K562 (cell line): ENCODE measurements around the gene HOXB6. TPM values are rescaled to one million over a fixed set of nuclear protein-coding genes. Genes with fewer than 3 reads are reported as not detected.

Source experiments
- BRD9 ChIP-seq: fragments of 450-650 bp; IDR thresholded peaks from 2 replicates; pipeline ENCODE4 v1.6.1; 2018; ENCODE audit warnings: low read depth; ENCODE audit not compliant: partially characterized antibody
- ETS1 ChIP-seq: conservative IDR thresholded peaks from 2 replicates; pipeline ENCODE4 v1.6.1; 2011; ENCODE audit warnings: low read depth, mild to moderate bottlenecking, low read length; ENCODE audit not compliant: control insufficient read depth
- FOXK2 ChIP-seq, 2 experiments: fragments of 450-650 bp; IDR thresholded peaks in 1 of 2; conservative IDR thresholded peaks in 1 of 2; 2 replicates each; pipeline ENCODE4 v1.6.1; 2016; ENCODE audit warnings: low read depth in 2 of 2, mild to moderate bottlenecking in 1 of 2
- HDAC1 ChIP-seq, 2 experiments: fragments of 450-650 bp; IDR thresholded peaks; 2 replicates each; pipeline ENCODE4 v1.6.1; 2016 to 2017; ENCODE audit warnings: inconsistent platforms in 1 of 2, mild to moderate bottlenecking in 1 of 2, moderate library complexity in 1 of 2
- MED1 ChIP-seq: sonication (generic); formaldehyde crosslinking; IDR thresholded peaks from 2 replicates; pipeline ENCODE4 v1.8.1; 2023; ENCODE audit warnings: missing genetic modification reagents, borderline replicate concordance
- NEUROD1 ChIP-seq: fragments of 150-350 bp; IDR thresholded peaks from 2 replicates; pipeline ENCODE4 v1.6.1; 2014; ENCODE audit warnings: borderline replicate concordance, low read length, low read depth; ENCODE audit not compliant: partially characterized antibody
- POLR2AphosphoS5 ChIP-seq: IDR thresholded peaks from 2 replicates; pipeline ENCODE4 v1.6.1; 2011; ENCODE audit warnings: mild to moderate bottlenecking, low read depth, low read length, moderate library complexity; ENCODE audit not compliant: control insufficient read depth, insufficient read depth
- PURB ChIP-seq: sonication (generic); formaldehyde crosslinking; IDR thresholded peaks from 2 replicates; pipeline ENCODE4 v1.9.0; 2021; ENCODE audit warnings: low read depth, mild to moderate bottlenecking, missing genetic modification reagents
- RAD51 ChIP-seq: fragments of 450-650 bp; IDR thresholded peaks from 2 replicates; pipeline ENCODE4 v1.7.1; 2016; ENCODE audit warnings: low read depth, mild to moderate bottlenecking, borderline replicate concordance
- RBBP5 ChIP-seq: fragments of 200-600 bp; sonication (generic); IDR thresholded peaks from 2 replicates; pipeline ENCODE4 v1.6.1; 2012; ENCODE audit warnings: borderline replicate concordance, mild to moderate bottlenecking, low read length, control low read depth, inconsistent platforms; ENCODE audit not compliant: insufficient read depth, poor library complexity, severe bottlenecking
- SIN3A ChIP-seq, 2 experiments: fragments of 150-350 bp in 1 of 2; IDR thresholded peaks; 2 replicates each; pipeline ENCODE4 v1.6.1; 2011 to 2016; ENCODE audit warnings: borderline replicate concordance in 2 of 2, low read depth in 2 of 2, low read length in 2 of 2, mild to moderate bottlenecking in 2 of 2, moderate library complexity in 2 of 2; ENCODE audit not compliant: control insufficient read depth in 1 of 2
- TCFL5 ChIP-seq: fragments of 250-450 bp; sonication (Bioruptor Pico); conservative IDR thresholded peaks from 2 replicates; pipeline ENCODE4 v1.6.1; 2021; ENCODE audit warnings: mild to moderate bottlenecking, moderate library complexity, matching md5 sums
- TFAM ChIP-seq: fragments of 250-450 bp; sonication (Bioruptor Pico); conservative IDR thresholded peaks from 2 replicates; pipeline ENCODE4 v1.5.0; 2021; ENCODE audit warnings: mild to moderate bottlenecking, moderate library complexity
- VEZF1 ChIP-seq: fragments of 200-800 bp; sonication (Bioruptor generic); IDR thresholded peaks from 2 replicates; pipeline ENCODE4 v1.6.1; 2017; ENCODE audit warnings: missing genetic modification characterization, missing compliant biosample characterization
- ZBTB7A ChIP-seq: IDR thresholded peaks from 2 replicates; pipeline ENCODE4 v1.6.1; 2011; ENCODE audit warnings: low read depth, mild to moderate bottlenecking, low read length, moderate library complexity, borderline replicate concordance; ENCODE audit not compliant: control insufficient read depth
- ZNF175 ChIP-seq: fragments of 200-800 bp; sonication (Bioruptor generic); IDR thresholded peaks from 2 replicates; pipeline ENCODE4 v1.6.1; 2016; ENCODE audit warnings: low read depth, mild to moderate bottlenecking, missing genetic modification characterization, missing compliant biosample characterization
- ZNF347 ChIP-seq: fragments of 450-650 bp; formaldehyde crosslinking; IDR thresholded peaks from 2 replicates; pipeline ENCODE4 v1.4.0; 2020; ENCODE audit warnings: low read depth, mild to moderate bottlenecking, moderate library complexity
- ZNF589 ChIP-seq: fragments of 200-800 bp; sonication (Bioruptor generic); IDR thresholded peaks from 2 replicates; pipeline ENCODE4 v1.6.1; 2016; ENCODE audit warnings: low read depth, missing genetic modification characterization, missing compliant biosample characterization
- polyA plus RNA-seq, 8 experiments: library from polyadenylated mRNA; depleted of rRNA in 4 of 8; stranded (reverse) in 5 of 8; unstranded in 3 of 8; fragments of >200 nt; fragmentation: Nextera tagmentation in 2 of 8; fragmentation: Illumina TruSeq in 1 of 8; extraction: Ambion mirVana in 2 of 8; extraction: Trizol in 1 of 8; gene quantifications; 2 replicates each; pipeline versions ENCODE4 v1.2.1 to v1.2.3, GENCODE V29; 2011 to 2014; ENCODE audit warnings: inconsistent platforms in 1 of 8, missing spikeins in 1 of 8
- total RNA-seq, 7 experiments: library from RNA; depleted of rRNA in 6 of 7; stranded (reverse); fragments of >200 nt in 6 of 7; fragmentation: Illumina TruSeq in 2 of 7; extraction: Trizol in 2 of 7; gene quantifications; 2 replicates each; pipeline versions ENCODE4 v1.2.1 to v1.2.3, GENCODE V29; 2011 to 2021; ENCODE audit warnings: low replicate concordance in 1 of 7
- TF ChIP-seq, protein P1 (sequence below): fragments of 250-450 bp; sonication (Bioruptor Pico); IDR thresholded peaks from 2 replicates; pipeline ENCODE4 v1.5.0; 2021; ENCODE audit warnings: mild to moderate bottlenecking, borderline replicate concordance

HOXB6 gene
- total and polyA plus RNA-seq, 9 of the 15 experiments (the other 6 are each of a cell fraction or from before 2014, with no cell fraction given), result 1.2 to 14.8 (median 4.9) TPM

- TF ChIP-seq ZBTB7A (peak; percentile 82; the same call in 1 of the 2 replicates), BRD9 (no peak), TFAM (no peak), RBBP5 (peak; percentile 72), PURB (peak; percentile 57; the same call in 1 of the 2 replicates), HDAC1 (IDR thresholded peaks at IDR 0.05) (0 out of 4 replicates have a peak, but pooled peaks of 1 of the 2 experiments have one; percentile 15), ETS1 (no peak), MED1 (no peak), NEUROD1 (no peak), ZNF589 (no peak), RAD51 (0 out of 2 replicates have a peak, but pooled peaks have one; percentile 8), POLR2AphosphoS5 (peak; percentile 13), FOXK2 (conservative IDR thresholded peaks at IDR 0.05 in 1 of 2, IDR thresholded peaks at IDR 0.05 in 1 of 2; ENCODE audit: low read depth in 2 of 2) (no peak), ZNF347 (0 out of 2 replicates have a peak, but pooled peaks have one; percentile 49), SIN3A (IDR thresholded peaks at IDR 0.05; ENCODE audit: borderline replicate concordance in 2 of 2, control insufficient read depth in 1 of 2, low read depth in 2 of 2, low read length in 2 of 2) (0 out of 4 replicates have a peak, but pooled peaks of 1 of the 2 experiments have one; percentile 24), TCFL5 (CRISPR knock-in tag) (no peak), ZNF175 (CRISPR knock-in tag) (no peak), VEZF1 (CRISPR knock-in tag) (no peak)
- TF ChIP-seq, protein P1, sequence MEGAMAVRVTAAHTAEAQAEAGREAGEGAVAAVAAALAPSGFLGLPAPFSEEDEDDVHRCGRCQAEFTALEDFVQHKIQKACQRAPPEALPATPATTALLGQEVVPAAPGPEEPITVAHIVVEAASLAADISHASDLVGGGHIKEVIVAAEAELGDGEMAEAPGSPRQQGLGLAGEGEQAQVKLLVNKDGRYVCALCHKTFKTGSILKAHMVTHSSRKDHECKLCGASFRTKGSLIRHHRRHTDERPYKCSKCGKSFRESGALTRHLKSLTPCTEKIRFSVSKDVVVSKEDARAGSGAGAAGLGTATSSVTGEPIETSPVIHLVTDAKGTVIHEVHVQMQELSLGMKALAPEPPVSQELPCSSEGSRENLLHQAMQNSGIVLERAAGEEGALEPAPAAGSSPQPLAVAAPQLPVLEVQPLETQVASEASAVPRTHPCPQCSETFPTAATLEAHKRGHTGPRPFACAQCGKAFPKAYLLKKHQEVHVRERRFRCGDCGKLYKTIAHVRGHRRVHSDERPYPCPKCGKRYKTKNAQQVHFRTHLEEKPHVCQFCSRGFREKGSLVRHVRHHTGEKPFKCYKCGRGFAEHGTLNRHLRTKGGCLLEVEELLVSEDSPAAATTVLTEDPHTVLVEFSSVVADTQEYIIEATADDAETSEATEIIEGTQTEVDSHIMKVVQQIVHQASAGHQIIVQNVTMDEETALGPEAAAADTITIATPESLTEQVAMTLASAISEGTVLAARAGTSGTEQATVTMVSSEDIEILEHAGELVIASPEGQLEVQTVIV (CRISPR knock-in tag), result no peak
These were observed 25.9 kb downstream of the HOXB6 start (continued) for GRCh38 chr17:48578616-48579470.
